H1 (cell line): ENCODE data around the gene EMC10. TPM values are rescaled to one million over a fixed set of nuclear protein-coding genes. Genes with fewer than 3 reads are reported as not detected.
A peak's percentile ranks its signal among the peaks of the same experiment; 100 is the strongest.

Experiments
- CTCF ChIA-PET: fragments of 300-600 bp; sonication (Branson Sonifier 250); formaldehyde crosslinking; loops from one replicate; lab custom pipeline; 2021; ENCODE audit not compliant: partially characterized antibody; lab: Charles Lee
- POLR2A ChIA-PET: fragments of 300-600 bp; sonication (Branson Sonifier 250); formaldehyde crosslinking; loops from one replicate; lab custom pipeline; 2021; ENCODE audit warnings: inconsistent platforms; ENCODE audit not compliant: partially characterized antibody; lab: Charles Lee
- DNase-seq, 2 experiments: peaks; one replicate each; pipeline versions ENCODE4 v3.0.0 to v3.0.0-alpha.2; 2010 to 2022; ENCODE audit warnings: low spot score in 2 of 2, low read depth in 1 of 2, mixed read lengths in 1 of 2
- FAIRE-seq: peaks from 2 replicates; lab custom pipeline; 2011; peaks lifted over from hg19 to GRCh38; lab: Jason Lieb, UNC
- H2AFZ ChIP-seq: 2 replicates; pipeline ENCODE4 v1.8.1; 2012; ENCODE audit warnings: low read length, inconsistent platforms
- H2AK5ac ChIP-seq: 2 replicates; pipeline ENCODE4 v1.6.1; 2013; ENCODE audit warnings: low read depth, low read length
- H2BK120ac ChIP-seq: replicated peaks from 2 replicates; pipeline ENCODE3; 2013; ENCODE audit warnings: low read depth, low read length, inconsistent platforms
- H2BK12ac ChIP-seq: 2 replicates; pipeline ENCODE4 v1.6.1; 2013; ENCODE audit warnings: low read depth, low read length
- H2BK15ac ChIP-seq: 2 replicates; pipeline ENCODE4 v1.6.1; 2013; ENCODE audit warnings: low read length
- H2BK20ac ChIP-seq: 2 replicates; pipeline ENCODE4 v1.6.1; 2013; ENCODE audit warnings: low read length
- H2BK5ac ChIP-seq: 2 replicates; pipeline ENCODE4 v1.6.1; 2013; ENCODE audit warnings: low read depth, low read length
- H3K14ac ChIP-seq: 2 replicates; pipeline ENCODE4 v1.6.1; 2013; ENCODE audit warnings: inconsistent platforms; ENCODE audit not compliant: insufficient read length
- H3K18ac ChIP-seq: 2 replicates; pipeline ENCODE4 v1.6.1; 2013; ENCODE audit warnings: low read length; ENCODE audit errors: extremely low read depth
- H3K23ac ChIP-seq: 2 replicates; pipeline ENCODE4 v1.6.1; 2013; ENCODE audit warnings: inconsistent platforms; ENCODE audit not compliant: insufficient read length
- H3K23me2 ChIP-seq: 2 replicates; pipeline ENCODE4 v1.6.1; 2013; ENCODE audit warnings: low read depth, low read length
- H3K27ac ChIP-seq: 2 replicates; pipeline ENCODE4 v1.6.1; 2011; ENCODE audit warnings: low read depth, low read length, inconsistent platforms
- H3K27me3 ChIP-seq, 4 experiments: replicated peaks in 1 of 4; 1 replicate in 1 of 4; 2 replicates in 3 of 4; pipeline versions ENCODE4 v1.6.1 to v1.8.1; 2011 to 2013; ENCODE audit warnings: low read length in 3 of 4, mild to moderate bottlenecking in 3 of 4, inconsistent platforms in 2 of 4, mixed read lengths in 2 of 4, moderate library complexity in 1 of 4; ENCODE audit not compliant: control insufficient read depth in 3 of 4, insufficient read depth in 3 of 4; ENCODE audit errors: extremely low read depth in 1 of 4
- H3K36me3 ChIP-seq, 4 experiments: 2 replicates each; pipeline versions ENCODE4 v1.6.1 to v1.8.1; 2011 to 2013; ENCODE audit warnings: mild to moderate bottlenecking in 4 of 4, low read length in 3 of 4, moderate library complexity in 2 of 4, control low read depth in 1 of 4, inconsistent platforms in 1 of 4; ENCODE audit not compliant: insufficient read depth in 4 of 4, control insufficient read depth in 2 of 4
- H3K4ac ChIP-seq: replicated peaks from 2 replicates; pipeline ENCODE3; 2013; ENCODE audit warnings: low read length, low read depth, mixed read lengths, inconsistent platforms; ENCODE audit not compliant: insufficient read length
- H3K4me1 ChIP-seq, 4 experiments: replicated peaks in 1 of 4; 1 replicate in 1 of 4; 2 replicates in 3 of 4; pipeline versions ENCODE4 v1.6.1 to v1.8.1; 2011 to 2013; ENCODE audit warnings: low read length in 3 of 4, inconsistent platforms in 2 of 4, mixed read lengths in 1 of 4; ENCODE audit not compliant: insufficient read depth in 4 of 4, control insufficient read depth in 3 of 4
- H3K4me2 ChIP-seq, 2 experiments: 2 replicates each; pipeline versions ENCODE4 v1.6.1 to v1.8.1; 2011 to 2013; ENCODE audit warnings: low read depth in 2 of 2, low read length in 2 of 2, control low read depth in 1 of 2, inconsistent platforms in 1 of 2, mild to moderate bottlenecking in 1 of 2; ENCODE audit not compliant: insufficient read depth in 1 of 2
- H3K4me3 ChIP-seq, 4 experiments: fragments of 200-600, 300-600 bp in 1 of 4; sonication (generic), shearing (Covaris generic), sonication (Bioruptor Twin) in 1 of 4; 2 replicates each; pipeline versions ENCODE4 v1.5.1 to v1.8.1; 2011 to 2016; ENCODE audit warnings: low read length in 4 of 4, low read depth in 3 of 4, control low read depth in 2 of 4, inconsistent platforms in 2 of 4, mild to moderate bottlenecking in 2 of 4, mixed read lengths in 1 of 4, moderate library complexity in 1 of 4; ENCODE audit not compliant: insufficient read depth in 2 of 4; ENCODE audit errors: extremely low read depth in 1 of 4
- H3K56ac ChIP-seq: replicated peaks from 2 replicates; pipeline ENCODE3; 2013; ENCODE audit warnings: low read depth, mild to moderate bottlenecking, mixed read lengths, low read length, inconsistent platforms; ENCODE audit not compliant: insufficient read length
- H3K79me1 ChIP-seq: 2 replicates; pipeline ENCODE4 v1.6.1; 2013; ENCODE audit warnings: low read depth, low read length, control low read depth
- H3K79me2 ChIP-seq, 2 experiments: 2 replicates each; pipeline versions ENCODE4 v1.6.1 to v1.8.1; 2012 to 2013; ENCODE audit warnings: low read length in 2 of 2, mild to moderate bottlenecking in 2 of 2, inconsistent platforms in 1 of 2; ENCODE audit not compliant: insufficient read depth in 2 of 2, control insufficient read depth in 1 of 2
- H3K9ac ChIP-seq, 4 experiments: replicated peaks in 1 of 4; 1 replicate in 1 of 4; 2 replicates in 3 of 4; pipeline versions ENCODE4 v1.6.1 to v1.8.1; 2011 to 2013; ENCODE audit warnings: low read depth in 3 of 4, low read length in 3 of 4, control low read depth in 2 of 4, mild to moderate bottlenecking in 2 of 4, moderate library complexity in 2 of 4, inconsistent platforms in 1 of 4; ENCODE audit errors: extremely low read depth in 1 of 4
- H3K9me3 ChIP-seq, 2 experiments: 2 replicates each; pipeline versions ENCODE4 v1.6.1 to v1.8.1; 2012 to 2013; ENCODE audit warnings: mild to moderate bottlenecking in 2 of 2, moderate library complexity in 2 of 2, control low read depth in 1 of 2, inconsistent platforms in 1 of 2, low read depth in 1 of 2, low read length in 1 of 2, mixed read lengths in 1 of 2; ENCODE audit not compliant: insufficient read depth in 2 of 2
- H4K20me1 ChIP-seq, 2 experiments: replicated peaks in 1 of 2; 2 replicates each; pipeline versions ENCODE3 to v1.8.1; 2011 to 2013; ENCODE audit warnings: inconsistent platforms in 2 of 2, low read length in 2 of 2, mild to moderate bottlenecking in 1 of 2; ENCODE audit not compliant: insufficient read depth in 2 of 2, control insufficient read depth in 1 of 2
- H4K5ac ChIP-seq: 2 replicates; pipeline ENCODE4 v1.6.1; 2013; ENCODE audit warnings: low read length, low read depth, mixed read lengths, inconsistent platforms; ENCODE audit not compliant: insufficient read length
- H4K8ac ChIP-seq: 2 replicates; pipeline ENCODE4 v1.8.0; 2013; ENCODE audit warnings: mild to moderate bottlenecking, moderate library complexity, low read length, inconsistent platforms; ENCODE audit not compliant: insufficient read depth; ENCODE audit errors: extremely low read depth
- H4K91ac ChIP-seq: replicated peaks from 2 replicates; pipeline ENCODE3; 2013; ENCODE audit warnings: low read length, mixed read lengths, inconsistent platforms; ENCODE audit not compliant: insufficient read length
- CEBPB ChIP-seq: IDR thresholded peaks from 2 replicates; pipeline ENCODE4 v1.6.1; 2012; ENCODE audit warnings: low read depth, low read length
- CHD1 ChIP-seq: IDR thresholded peaks from 2 replicates; pipeline ENCODE4 v1.6.1; 2012; ENCODE audit warnings: low read depth, low read length, improper control_type of control experiment
- GABPA ChIP-seq: IDR thresholded peaks from 2 replicates; pipeline ENCODE4 v1.6.1; 2011; ENCODE audit warnings: mild to moderate bottlenecking, low read length, moderate library complexity, borderline replicate concordance; ENCODE audit not compliant: insufficient read depth
- HDAC2 ChIP-seq, 2 experiments: fragments of 300-600 bp in 1 of 2; sonication (generic) in 1 of 2; IDR thresholded peaks; 2 replicates each; pipeline ENCODE4 v1.6.1; 2011 to 2012; ENCODE audit warnings: low read depth in 2 of 2, low read length in 2 of 2, mild to moderate bottlenecking in 2 of 2, moderate library complexity in 2 of 2, borderline replicate concordance in 1 of 2, inconsistent platforms in 1 of 2
- JUN ChIP-seq: IDR thresholded peaks from 2 replicates; pipeline ENCODE4 v1.6.1; 2011; ENCODE audit warnings: low read depth, mild to moderate bottlenecking, improper control_type of control experiment, low read length
- JUND ChIP-seq: IDR thresholded peaks from 2 replicates; pipeline ENCODE4 v1.6.1; 2011; ENCODE audit warnings: mild to moderate bottlenecking, improper control_type of control experiment, low read length
- PHF8 ChIP-seq: fragments of 200-600 bp; sonication (generic); conservative IDR thresholded peaks from 2 replicates; pipeline ENCODE4 v1.7.1; 2012; ENCODE audit warnings: low read depth, mild to moderate bottlenecking, inconsistent platforms, low read length, moderate library complexity
- POLR2A ChIP-seq, 2 experiments: IDR thresholded peaks; 1 replicate in 1 of 2; 2 replicates in 1 of 2; pipeline ENCODE4 v1.6.1; 2011; ENCODE audit warnings: low read depth in 2 of 2, low read length in 2 of 2, mild to moderate bottlenecking in 2 of 2; ENCODE audit errors: control extremely low read depth in 1 of 2
- POLR2AphosphoS5 ChIP-seq: IDR thresholded peaks from 2 replicates; pipeline ENCODE4 v1.6.1; 2011; ENCODE audit warnings: low read depth, low read length
- RXRA ChIP-seq: IDR thresholded peaks from 2 replicates; pipeline ENCODE4 v1.6.1; 2011; ENCODE audit warnings: low read depth, mild to moderate bottlenecking, low read length, moderate library complexity; ENCODE audit not compliant: insufficient read depth
- SIRT6 ChIP-seq: IDR thresholded peaks from one replicate; pipeline ENCODE4 v1.7.1; 2012; ENCODE audit warnings: low read length, inconsistent platforms
- SIX5 ChIP-seq: IDR thresholded peaks from 2 replicates; pipeline ENCODE4 v1.6.1; 2011; ENCODE audit warnings: mild to moderate bottlenecking, low read depth, low read length
- WGBS, 2 experiments: shearing (Covaris generic) in 1 of 2; methylation state at CpG; one replicate each; pipeline versions ENCODE4 v1.1.6 to v1.1.7; 2013 to 2015; ENCODE audit warnings: low lambda C conversion rate in 2 of 2, mixed read lengths in 2 of 2, inconsistent platforms in 1 of 2, low coverage in 1 of 2, missing lambda C conversion rate in 1 of 2; ENCODE audit not compliant: insufficient replicate concordance in 2 of 2, insufficient coverage in 1 of 2, insufficient read length in 1 of 2; ENCODE audit errors: extremely low coverage in 1 of 2, missing lambda C conversion rate in 1 of 2; 5-methylcytosine and 5-hydroxymethylcytosine counted together
- polyA plus RNA-seq, 7 experiments: library from polyadenylated mRNA; depleted of rRNA in 3 of 7; stranded (reverse) in 5 of 7; unstranded in 2 of 7; fragments of >200 nt in 5 of 7; fragments of 200-250 nt in 2 of 7; gene quantifications; 1 replicate in 5 of 7; 2 replicates in 1 of 7; 4 replicates in 1 of 7; pipeline versions ENCODE4 v1.2.1 to v1.2.3, GENCODE V29; 2011 to 2013; ENCODE audit warnings: missing spikeins in 2 of 7, mixed read lengths in 2 of 7
- total RNA-seq: library from RNA; stranded (reverse); fragmentation: NEBNext Ultra II Directional; extraction: Animal tissue kit (Norgen Biotek cat#: 25700); gene quantifications from 2 replicates; pipeline ENCODE4 v1.2.1, GENCODE V29; 2021

EMC10 gene
- total and polyA plus RNA-seq, 2 of the 8 experiments (the other 6 are each of a cell fraction or from before 2014, with no cell fraction given) = 77.6 to 103 TPM

DNA sequence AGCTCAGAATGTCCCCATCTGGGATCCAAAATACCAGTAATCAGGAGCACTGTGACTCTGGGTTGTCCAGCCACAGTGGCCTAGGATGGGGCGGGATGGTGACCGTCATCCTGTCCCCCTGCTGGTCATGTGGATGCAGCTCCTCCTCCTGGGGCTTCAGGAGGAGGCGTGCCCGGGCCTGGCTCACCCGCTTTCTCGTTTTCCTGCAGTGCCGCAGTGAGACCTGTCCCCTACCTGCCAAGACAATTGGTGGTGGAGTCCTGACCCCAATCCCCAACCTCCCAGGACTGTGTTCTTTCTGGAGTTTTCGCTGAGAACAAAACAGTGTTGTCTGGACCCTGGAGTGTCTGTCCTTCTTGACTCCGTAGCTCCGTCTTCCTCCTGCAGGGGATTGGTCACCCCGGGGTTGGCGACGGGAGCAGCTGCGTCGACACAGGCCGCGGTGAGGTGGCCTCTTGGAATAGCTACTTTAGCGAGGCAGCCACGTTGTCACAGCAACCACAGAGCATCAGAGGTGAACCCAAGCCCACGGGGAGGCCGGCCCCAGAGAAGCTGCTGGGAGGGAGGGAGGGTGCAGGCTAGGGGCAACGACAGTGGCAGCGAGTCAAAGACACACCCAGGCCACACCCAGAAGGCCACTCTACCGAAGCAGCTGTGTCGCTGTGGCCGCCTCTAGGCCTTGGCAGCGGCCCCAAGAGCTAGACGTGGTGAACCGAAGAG is 10.2 kb upstream of the EMC10 start:
- Histone ChIP-seq H3K79me1 (no peaks in the 10 kb centered on the region), H4K5ac (no peak overlapping the region), H3K56ac (no peak overlapping the region), H3K9ac (0 out of 7 replicates have a peak overlapping the region, but pooled peaks of 1 of the 4 experiments have one; percentile 8), H2BK5ac (peak overlapping the region; percentile 63; the same call in 1 of the 2 replicates), H3K23me2 (no peaks in the 10 kb centered on the region), H3K4ac (no peak overlapping the region), H3K4me1 (peaks cover 0 to 8% (median 4%) of the 10 kb centered on the region in 4 experiments; a peak in 5 of 7 replicates), H3K27ac (no peak overlapping the region), H2BK120ac (no peak overlapping the region), H2BK12ac (peak overlapping the region; percentile 87; the same call in 1 of the 2 replicates), H3K36me3 (no peaks in the 10 kb centered on the region), H3K27me3 (no peaks in the 10 kb centered on the region; a peak in 1 of 7 replicates), H2BK15ac (no peak overlapping the region; the same call in 1 of the 2 replicates), H3K14ac (no peak overlapping the region), H2AFZ (peak overlapping the region; percentile 91; the same call in 1 of the 2 replicates), H3K4me3 (no peak overlapping the region), H3K9me3 (no peaks in the 10 kb centered on the region), H3K18ac (no peak overlapping the region), H2BK20ac (peak overlapping the region; percentile 72; the same call in 1 of the 2 replicates), H3K4me2 (peak overlapping the region in 1 of 2 experiments; percentile 51; a peak in 3 of 4 replicates), H4K8ac (peak overlapping the region; percentile 85; the same call in 1 of the 2 replicates), H4K91ac (no peak overlapping the region), H3K79me2 (no peaks in the 10 kb centered on the region), H2AK5ac (no peak overlapping the region), H4K20me1 (no peaks in the 10 kb centered on the region), H3K23ac (no peak overlapping the region)
- peak in 1 of 2 experiments; percentile 82 for DNase-seq
- CTCF ChIA-PET = interaction anchor here (0.6 to 4.0 kb wide), 28 partner anchors 9 to 1774 kb away, joined by 3 to 19 read pairs (median 4); no protein-coding TSS in a partner anchor
- no peak for FAIRE-seq
- 59% methylated on average over 27 of the region's 29 CpGs; no CpG with 5 or more reads in 1 of the 2 experiments for WGBS, 2 experiments
- POLR2A ChIA-PET = interaction anchor here (0.6 to 2.0 kb wide), 10 partner anchors 9 to 133 kb away, joined by 3 to 8 read pairs (median 4); partner anchors contain the start of genes EMC10, NR1H2 and POLD1
- TF ChIP-seq HDAC2 (IDR thresholded peaks at IDR 0.05; ENCODE audit: borderline replicate concordance in 1 of 2, low read depth in 2 of 2, low read length in 2 of 2) (no peak), CEBPB (no peak), JUN (no peak), PHF8 (no peak), POLR2A (IDR thresholded peaks at IDR 0.05; ENCODE audit: control extremely low read depth in 1 of 2, low read depth in 2 of 2, low read length in 2 of 2) (0 out of 3 replicates have a peak, but pooled peaks of 1 of the 2 experiments have one; percentile 35), CHD1 (no peak), RXRA (no peak), JUND (no peak), POLR2AphosphoS5 (peak; percentile 41; the same call in 1 of the 2 replicates), GABPA (peak; percentile 14; the same call in 1 of the 2 replicates), SIX5 (no peak), SIRT6 (no peak)
